ENCODE data around the gene IBA57.
"Not testable (repeated sequence)": the region's sequence is repeated elsewhere in the genome, so short reads cannot be mapped to it uniquely, and the experiment has no call there.

Gene IBA57

GRCh38 chr1:228210712-228211530 is 45.3 kb downstream of the IBA57 start:
- no peak for DNase-seq (ENCODE audit: low read depth in 4 of 4, low spot score in 1 of 4)

- DNase-seq (ENCODE audit: low read depth in 4 of 4, low spot score in 1 of 4), result no peak
Measured at GRCh38 chr1:228211531-228212414, 46.2 kb downstream of the IBA57 start.

GRCh38 chr1:228212415-228212965 is 46.9 kb downstream of the IBA57 start:
- no peak for DNase-seq (ENCODE audit: low read depth in 4 of 4, low spot score in 1 of 4)

DNA sequence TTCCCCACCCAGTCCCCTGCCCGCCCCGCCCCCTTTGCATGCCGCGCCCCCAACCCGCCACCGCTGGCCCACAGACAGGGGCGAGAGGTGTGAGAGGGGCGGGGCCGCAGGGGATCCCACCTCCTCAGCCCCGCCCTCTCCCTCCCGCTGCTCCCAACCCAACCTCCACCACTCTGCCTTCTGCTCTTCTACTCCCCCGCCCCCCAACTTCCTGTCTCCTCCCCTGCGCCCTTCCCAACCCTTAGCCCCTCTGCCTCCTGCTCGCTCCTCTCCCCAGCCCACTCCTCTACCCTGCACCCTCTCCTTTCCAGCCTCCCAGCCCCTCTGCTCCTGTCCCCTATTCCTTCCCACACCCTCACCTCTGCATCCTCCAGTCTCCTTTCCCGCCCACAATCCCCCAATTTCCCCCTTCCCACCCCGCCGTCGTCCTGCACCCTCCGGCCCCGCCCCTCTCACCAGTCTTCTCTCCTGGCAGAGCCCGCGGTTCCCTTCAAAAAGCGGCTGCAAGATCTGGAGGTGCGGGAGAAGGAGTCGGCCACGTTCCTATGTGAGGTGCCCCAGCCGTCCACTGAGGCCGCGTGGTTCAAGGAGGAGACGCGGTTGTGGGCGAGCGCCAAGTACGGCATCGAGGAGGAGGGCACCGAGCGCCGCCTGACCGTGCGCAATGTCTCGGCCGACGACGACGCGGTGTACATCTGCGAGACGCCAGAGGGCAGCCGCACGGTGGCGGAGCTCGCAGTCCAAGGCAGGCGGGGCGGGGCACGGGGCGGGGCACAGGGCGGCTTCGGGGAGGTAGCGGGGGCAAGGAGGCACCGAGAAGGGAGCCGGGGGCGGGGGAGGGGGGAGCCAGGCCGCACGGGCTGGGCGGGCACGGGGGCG is 47.6 kb downstream of the IBA57 start:
- peak; percentile 83 to 89 (median 83) for DNase-seq (ENCODE audit: low read depth in 4 of 4, low spot score in 1 of 4)

GRCh38 chr1:228213917-228214808 is 48.6 kb downstream of the IBA57 start:
- DNase-seq (ENCODE audit: low read depth in 4 of 4, low spot score in 1 of 4), result no peak

GRCh38 chr1:228214921-228215662 is 49.5 kb downstream of the IBA57 start:
- no peak for DNase-seq (ENCODE audit: low read depth in 4 of 4, low spot score in 1 of 4)

GRCh38 chr1:228215663-228216116 is 50.1 kb downstream of the IBA57 start:
- DNase-seq (ENCODE audit: low read depth in 4 of 4, low spot score in 1 of 4), result no peak

GRCh38 chr1:228216371-228217320 is 51.0 kb downstream of the IBA57 start:
- no peak for DNase-seq (ENCODE audit: low read depth in 4 of 4, low spot score in 1 of 4)

DNA sequence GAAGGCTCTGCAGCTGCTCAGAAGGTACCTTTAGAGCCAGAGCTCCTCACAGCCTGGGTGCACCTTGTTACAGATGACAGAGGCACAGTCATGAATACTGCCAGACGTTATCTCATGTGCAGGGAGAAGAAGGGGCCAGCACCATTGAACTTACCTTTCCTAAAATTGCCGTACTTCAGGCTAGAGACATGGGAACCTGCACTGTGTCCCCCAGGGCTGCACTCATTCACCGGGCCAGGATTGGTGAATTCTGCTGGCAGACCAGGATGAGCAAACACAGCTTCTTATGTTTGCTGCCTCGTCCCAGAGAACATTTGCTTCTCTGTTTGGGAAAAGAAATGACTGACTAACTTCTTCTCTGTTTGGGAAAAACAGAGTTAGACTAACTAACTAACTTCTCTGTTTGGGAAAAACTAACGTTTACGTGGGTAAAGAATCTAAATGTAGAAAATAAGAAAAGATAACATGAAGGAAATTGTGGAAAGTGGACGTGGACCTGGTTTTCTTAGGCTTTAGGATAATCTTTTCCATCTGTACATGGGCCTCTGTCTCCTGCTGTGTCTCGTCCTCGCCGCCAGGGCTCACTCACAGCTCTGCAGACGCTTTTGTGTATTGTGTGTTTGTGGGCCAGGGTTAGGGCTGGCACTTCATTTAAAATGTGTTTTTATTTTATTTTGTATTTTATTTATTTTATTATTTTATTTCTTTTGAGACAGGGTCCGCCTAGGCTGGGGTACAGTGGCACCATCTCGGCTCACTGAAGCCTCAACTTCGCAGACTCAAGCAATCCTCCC is 52.1 kb downstream of the IBA57 start:
- DNase-seq (ENCODE audit: low read depth in 4 of 4, low spot score in 1 of 4), result no peak

- DNase-seq (ENCODE audit: low read depth in 4 of 4, low spot score in 1 of 4), result no peak
Measured at GRCh38 chr1:228218513-228219244, 53.1 kb downstream of the IBA57 start.

- DNase-seq (ENCODE audit: low read depth in 4 of 4, low spot score in 1 of 4), result no peak
Measured at GRCh38 chr1:228219245-228219961, 53.8 kb downstream of the IBA57 start.

DNA sequence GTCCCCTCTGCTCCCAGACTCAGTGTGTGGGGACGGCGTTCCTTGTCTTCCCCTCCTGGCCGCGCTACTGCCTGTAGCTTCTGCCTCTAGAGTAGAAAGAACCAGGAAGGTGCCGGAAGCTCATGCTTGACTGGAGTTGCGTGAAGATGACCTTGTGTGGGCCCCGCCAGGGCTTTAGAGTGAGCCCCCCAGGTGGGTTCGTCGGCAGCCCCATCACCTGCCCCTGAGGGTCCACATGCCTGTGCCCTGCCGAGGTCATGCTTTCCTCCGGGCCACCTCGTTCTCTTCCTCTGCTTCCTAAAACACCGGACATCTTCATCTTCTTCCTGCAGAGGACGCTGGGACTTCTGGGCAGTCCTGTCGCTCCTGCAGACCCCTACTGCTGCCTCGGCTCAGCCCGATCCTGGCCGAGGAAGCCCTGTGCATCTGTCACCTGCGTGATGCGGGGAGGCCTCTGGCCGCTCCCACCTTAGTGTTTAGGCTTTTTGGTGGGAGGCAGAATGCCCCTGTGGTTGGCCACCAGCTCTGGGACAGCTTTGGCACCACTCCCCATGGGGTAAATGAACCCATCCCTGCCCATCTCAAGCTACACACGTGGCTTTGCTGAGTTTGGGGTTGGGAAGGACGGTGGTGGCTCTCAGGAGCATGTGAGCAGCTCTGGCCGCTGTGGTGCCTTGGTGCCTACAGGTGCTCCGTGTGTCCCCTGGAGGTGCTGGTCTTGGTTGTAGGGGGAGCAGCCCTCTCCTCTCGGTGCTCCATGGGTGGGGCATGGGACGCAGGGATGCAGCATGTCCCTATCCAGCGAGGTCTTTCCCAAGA is 54.6 kb downstream of the IBA57 start:
- no peak for DNase-seq (ENCODE audit: low read depth in 4 of 4, low spot score in 1 of 4)

GRCh38 chr1:228221097-228221496 is 55.5 kb downstream of the IBA57 start:
- not testable (repeated sequence) for DNase-seq (ENCODE audit: low read depth in 4 of 4, low spot score in 1 of 4)

DNA sequence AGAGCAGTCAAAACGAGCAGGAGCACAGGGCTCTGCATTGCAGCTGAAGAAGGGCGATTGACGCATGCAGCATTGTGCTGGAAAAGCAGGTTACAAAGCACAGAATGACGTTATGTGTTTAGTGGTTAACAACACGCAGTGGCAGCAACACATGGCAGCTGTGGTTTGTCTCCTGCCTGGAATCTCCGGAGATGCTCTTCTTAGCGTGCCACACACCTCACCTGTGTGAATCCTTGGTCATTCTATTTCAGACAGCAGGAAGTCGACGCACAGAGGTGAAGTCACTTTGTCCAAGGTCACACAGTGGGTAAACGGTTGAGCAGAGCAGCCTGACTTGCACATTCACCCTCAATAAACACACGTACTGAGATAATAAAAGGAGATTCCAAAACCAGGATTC is 56.9 kb downstream of the IBA57 start:
- DNase-seq (ENCODE audit: low read depth in 4 of 4, low spot score in 1 of 4), result no peak
